Caco-2 (cell line): Measurements from ENCODE around the gene DNAH8. TPM values are rescaled to one million over a fixed set of nuclear protein-coding genes. Genes with fewer than 3 reads are reported as not detected.

Source experiments
- BruUV-seq: library from RNA; stranded (reverse); fragments of 400-500 nt; replicated peaks from 2 replicates; lab custom pipeline; 2021; lab: Mats Ljungman, UMichigan
- CTCF ChIA-PET: fragments of 300-600 bp; sonication (Branson Sonifier 250); formaldehyde crosslinking; loops from one replicate; lab custom pipeline; 2022; ENCODE audit warnings: antibody characterized with exemption; lab: Charles Lee
- POLR2A ChIA-PET: fragments of 300-600 bp; sonication (Branson Sonifier 250); formaldehyde crosslinking; loops from one replicate; lab custom pipeline; 2022; ENCODE audit warnings: antibody characterized with exemption; lab: Charles Lee
- DNase-seq, 2 experiments: peaks; one replicate each; pipeline versions ENCODE4 v3.0.0 to v3.0.0-alpha.2; 2020 to 2022
- H3K27me3 ChIP-seq: replicated peaks from 2 replicates; pipeline ENCODE4 v1.6.0; 2011; ENCODE audit warnings: low read length; ENCODE audit not compliant: control insufficient read depth, insufficient read depth
- H3K36me3 ChIP-seq: 2 replicates; pipeline ENCODE4 v1.5.1; 2011; ENCODE audit warnings: low read length; ENCODE audit not compliant: control insufficient read depth, insufficient read depth
- H3K4me1 ChIP-seq: fragments of 250-450 bp; sonication (Bioruptor Pico); 2 replicates; pipeline ENCODE4 v1.5.1; 2020; ENCODE audit warnings: mild to moderate bottlenecking
- H3K4me3 ChIP-seq: 2 replicates; pipeline ENCODE4 v1.5.1; 2011; ENCODE audit warnings: low read depth, mild to moderate bottlenecking, control low read depth, low read length
- H3K9me3 ChIP-seq: fragments of 250-450 bp; sonication (Bioruptor Pico); 2 replicates; pipeline ENCODE4 v1.5.1; 2020; ENCODE audit warnings: mild to moderate bottlenecking, moderate library complexity
- H3K27ac Mint-ChIP-seq: one replicate; pipeline ENCODE4 v1.8.0; 2022; ENCODE audit warnings: mixed read lengths; ENCODE audit not compliant: unreplicated experiment
- H3K27me3 Mint-ChIP-seq: one replicate; pipeline ENCODE4 v1.8.0; 2022; ENCODE audit warnings: mixed read lengths; ENCODE audit not compliant: insufficient read depth, unreplicated experiment
- H3K36me3 Mint-ChIP-seq: one replicate; pipeline ENCODE4 v1.8.0; 2022; ENCODE audit warnings: mild to moderate bottlenecking, mixed read lengths; ENCODE audit not compliant: insufficient read depth, unreplicated experiment
- H3K4me1 Mint-ChIP-seq: one replicate; pipeline ENCODE4 v1.8.0; 2022; ENCODE audit warnings: low read depth, mixed read lengths; ENCODE audit not compliant: unreplicated experiment
- H3K4me3 Mint-ChIP-seq: one replicate; pipeline ENCODE4 v1.8.0; 2022; ENCODE audit warnings: mild to moderate bottlenecking, moderate library complexity, mixed read lengths; ENCODE audit not compliant: unreplicated experiment
- H3K9me3 Mint-ChIP-seq: one replicate; pipeline ENCODE4 v1.8.0; 2022; ENCODE audit warnings: mixed read lengths; ENCODE audit not compliant: unreplicated experiment
- CTCF ChIP-seq, 2 experiments: fragments of 200-600 bp in 1 of 2; IDR thresholded peaks; 1 replicate in 1 of 2; 2 replicates in 1 of 2; pipeline versions ENCODE4 v1.5.1 to v1.8.0; 2011 to 2022; ENCODE audit warnings: antibody characterized with exemption in 1 of 2, control low read depth in 1 of 2, inconsistent platforms in 1 of 2, low read depth in 1 of 2, low read length in 1 of 2, mild to moderate bottlenecking in 1 of 2, moderate library complexity in 1 of 2; ENCODE audit not compliant: insufficient read depth in 1 of 2, severe bottlenecking in 1 of 2, unreplicated experiment in 1 of 2
- intact Hi-C: fragments of 100-400 bp; cut with micrococcal nuclease; formaldehyde crosslinking; loops from one replicate; pipeline ENCODE4 v1.10.0; 2022; ENCODE audit not compliant: unreplicated experiment
- total RNA-seq: library from RNA; stranded (reverse); gene quantifications from 2 replicates; pipeline ENCODE4 v1.2.3, GENCODE V29; 2022

Gene DNAH8
- total RNA-seq, 1 experiment from 2014 or later: not detected

GRCh38 chr6:39008737-39009136 is 293.6 kb downstream of the DNAH8 start:
- Histone ChIP-seq H3K27me3 (no peaks in the 10 kb centered on the region), H3K9me3 (no peaks in the 10 kb centered on the region), H3K4me3 (no peak overlapping the region), H3K4me1 (peaks cover 21% of the 10 kb centered on the region), H3K36me3 (no peaks in the 10 kb centered on the region)
- H3K27ac Mint-ChIP-seq: peak overlapping the region; percentile 19
- no peaks in the 10 kb centered on the region for H3K36me3 Mint-ChIP-seq
- ChIA-PET POLR2A (no interaction called here), CTCF (no interaction called here)
- H3K9me3 Mint-ChIP-seq: no peaks in the 10 kb centered on the region
- no TSS peak for BruUV-seq
- H3K27me3 Mint-ChIP-seq: no peaks in the 10 kb centered on the region
- H3K4me1 Mint-ChIP-seq: peaks cover 19% of the 10 kb centered on the region
- intact Hi-C loops: loop anchor here (2.0 kb wide), 1 partner anchor 54 kb away; no protein-coding TSS in a partner anchor
- H3K4me3 Mint-ChIP-seq: no peak overlapping the region
- no peak for TF ChIP-seq CTCF (IDR thresholded peaks at IDR 0.05; ENCODE audit: insufficient read depth in 1 of 2, low read depth in 1 of 2, low read length in 1 of 2, severe bottlenecking in 1 of 2, unreplicated experiment in 1 of 2)
- peak in 1 of 2 experiments; percentile 27 for DNase-seq

GRCh38 chr6:39009476-39009875 is 294.4 kb downstream of the DNAH8 start:
- TF ChIP-seq CTCF (IDR thresholded peaks at IDR 0.05; ENCODE audit: insufficient read depth in 1 of 2, low read depth in 1 of 2, low read length in 1 of 2, severe bottlenecking in 1 of 2, unreplicated experiment in 1 of 2): no peak
- H3K9me3 Mint-ChIP-seq: peaks cover 2% of the 10 kb centered on the region

GRCh38 chr6:39016839-39017546 is 301.9 kb downstream of the DNAH8 start:
- Mint-ChIP-seq H3K36me3 (no peaks in the 10 kb centered on the region), H3K27ac (no peak overlapping the region), H3K4me3 (no peak overlapping the region), H3K4me1 (no peaks in the 10 kb centered on the region), H3K27me3 (no peaks in the 10 kb centered on the region), H3K9me3 (peaks cover 18% of the 10 kb centered on the region)
- Histone ChIP-seq H3K4me3 (no peak overlapping the region), H3K36me3 (no peaks in the 10 kb centered on the region), H3K4me1 (no peaks in the 10 kb centered on the region), H3K27me3 (no peaks in the 10 kb centered on the region), H3K9me3 (no peaks in the 10 kb centered on the region)
- CTCF ChIA-PET: interaction anchor here (0.6 kb wide), 1 partner anchor 139 kb away, joined by 3 read pairs; no protein-coding TSS in a partner anchor
- POLR2A ChIA-PET: no interaction called here
- no peak for TF ChIP-seq CTCF (IDR thresholded peaks at IDR 0.05; ENCODE audit: insufficient read depth in 1 of 2, low read depth in 1 of 2, low read length in 1 of 2, severe bottlenecking in 1 of 2, unreplicated experiment in 1 of 2)
- intact Hi-C loops: no loop called here
- no peak for DNase-seq
- no TSS peak for BruUV-seq

More at GRCh38 chr6:39009476-39009875, 294.4 kb downstream of the DNAH8 start:
- no peaks in the 10 kb centered on the region for H3K9me3 ChIP-seq
- H3K4me1 ChIP-seq: peaks cover 21% of the 10 kb centered on the region
- intact Hi-C loops: loop anchor here (2.0 kb wide), 1 partner anchor 53 kb away; no protein-coding TSS in a partner anchor
- no peaks in the 10 kb centered on the region for H3K36me3 ChIP-seq
- no peak overlapping the region for H3K4me3 Mint-ChIP-seq
- no peaks in the 10 kb centered on the region for H3K27me3 Mint-ChIP-seq
- H3K27ac Mint-ChIP-seq: peak overlapping the region; percentile 19
- H3K27me3 ChIP-seq: no peaks in the 10 kb centered on the region
- H3K36me3 Mint-ChIP-seq: no peaks in the 10 kb centered on the region
- no peak for DNase-seq
- H3K4me3 ChIP-seq: no peak overlapping the region
- CTCF ChIA-PET: interaction anchor here (1.2 kb wide), 1 partner anchor 36 kb away, joined by 3 read pairs; no protein-coding TSS in a partner anchor
- H3K4me1 Mint-ChIP-seq: peaks cover 19% of the 10 kb centered on the region
- no TSS peak for BruUV-seq
- POLR2A ChIA-PET: no interaction called here
